Suprapubic skin (tissue), 4 donors: ENCODE results near the gene MCTP1.

ENCODE experiments used
- CTCF ChIP-seq, 2 donors: fragments of 200-600 bp in 1 of 2; fragments of 450-650 bp in 1 of 2; sonication (generic) in 1 of 2; IDR thresholded peaks; one replicate each; pipeline ENCODE4 v1.5.1; 2016 to 2019; ENCODE audit warnings: antibody characterized with exemption in 2 of 2, mild to moderate bottlenecking in 1 of 2, moderate library complexity in 1 of 2
- POLR2A ChIP-seq, 2 donors: fragments of 450-650 bp; IDR thresholded peaks; one replicate each; pipeline ENCODE4 v1.6.1; 2017; ENCODE audit warnings: antibody characterized with exemption in 2 of 2, mild to moderate bottlenecking in 2 of 2, moderate library complexity in 2 of 2
- POLR2AphosphoS5 ChIP-seq, 3 donors: sonication (generic); formaldehyde crosslinking; IDR thresholded peaks; one replicate each; pipeline ENCODE4 v1.6.1; 2017; ENCODE audit warnings: antibody characterized with exemption in 3 of 3

- no peak for TF ChIP-seq CTCF (IDR thresholded peaks at IDR 0.05)
- no peak for TF ChIP-seq POLR2AphosphoS5 (IDR thresholded peaks at IDR 0.05)
- TF ChIP-seq POLR2A (IDR thresholded peaks at IDR 0.05): no peak
These were observed 502.5 kb downstream of the MCTP1 start for GRCh38 chr5:94782383-94782782.
